Measurements from ENCODE around the gene BBS1. TPM values are rescaled to one million over a fixed set of nuclear protein-coding genes. Genes with fewer than 3 reads are reported as not detected.

BBS1 gene
- total and polyA plus RNA-seq, 2 donors (not counting 3 experiments of a cell fraction or from before 2014, with no cell fraction given), result 29.2 to 32.9 TPM

- Histone ChIP-seq H3K27ac (ENCODE audit: insufficient read depth, low read depth, low read length) (no peak overlapping the region), H3K27me3 (ENCODE audit: control insufficient read depth in 2 of 2, insufficient read depth in 2 of 2, low read length in 2 of 2) (no peaks in the 10 kb centered on the region), H3K9me3 (replicated peaks; ENCODE audit: control insufficient read depth, insufficient read depth, low read length) (no peaks in the 10 kb centered on the region), H4K20me1 (replicated peaks; ENCODE audit: control insufficient read depth, extremely low read depth, insufficient read depth, low read length) (no peaks in the 10 kb centered on the region), H3K4me3 (replicated peaks in 1 of 3; ENCODE audit: insufficient read depth in 1 of 3, low read depth in 1 of 3, low read length in 3 of 3) (no peak overlapping the region), H3K36me3 (ENCODE audit: control insufficient read depth in 2 of 2, extremely low read depth in 1 of 2, insufficient read depth in 2 of 2, low read length in 2 of 2) (peaks cover 0 to 2% of the 10 kb centered on the region in 2 experiments), H3K9me1 (replicated peaks; ENCODE audit: control insufficient read depth, extremely low read depth, insufficient read depth, low read length) (no peaks in the 10 kb centered on the region), H3K4me2 (ENCODE audit: insufficient read depth, low read length) (no peak overlapping the region), H2AFZ (ENCODE audit: low read depth, low read length) (peak overlapping the region; percentile 93), H3K4me1 (ENCODE audit: control insufficient read depth, extremely low read depth, insufficient read depth, low read length) (peaks cover 33% of the 10 kb centered on the region), H3K79me2 (ENCODE audit: control insufficient read depth, insufficient read depth, low read length) (peaks cover 5% of the 10 kb centered on the region), H3K9ac (replicated peaks; ENCODE audit: extremely low read depth, insufficient read depth, low read length) (no peak overlapping the region)
- intact Hi-C loops (cut with micrococcal nuclease), result loop anchor here (1.0 to 2.0 kb wide), 2 partner anchors 66 to 69 kb away; partner anchors contain the start of genes DPP3 and RBM14
- ChIA-PET POLR2A (interaction anchor here (1.3 kb wide), 1 partner anchor 131 kb away, joined by 3 read pairs; no protein-coding TSS in a partner anchor), CTCF (interaction anchor here (1.7 to 2.2 kb wide), 2 partner anchors 22 to 131 kb away, joined by 8 to 25 read pairs; partner anchors contain the start of genes CTSF and RBM4B)
- DNase-seq (ENCODE audit: low read depth, low spot score) (no peak), FAIRE-seq (no peak)
- BruUV-seq (replicated peaks), result no TSS peak
- TF ChIP-seq FOS (IDR thresholded peaks at IDR 0.05; ENCODE audit: borderline replicate concordance, insufficient read depth, low read length), result no peak
- TF ChIP-seq GATA2 (IDR thresholded peaks at IDR 0.05; ENCODE audit: insufficient read depth, insufficient read length, low read depth, low read length), result no peak
- TF ChIP-seq POLR2AphosphoS5 (IDR thresholded peaks at IDR 0.05; ENCODE audit: insufficient read depth, low read depth, low read length), result no peak
- TF ChIP-seq MAX (IDR thresholded peaks at IDR 0.05; ENCODE audit: insufficient read depth, insufficient read length), result no peak
- TF ChIP-seq EZH2 (IDR thresholded peaks at IDR 0.05; ENCODE audit: borderline replicate concordance, low read depth, low read length, severe bottlenecking), result no peak
- TF ChIP-seq POLR2A (IDR thresholded peaks at IDR 0.05; ENCODE audit: low read depth, low read length), result no peak
- TF ChIP-seq MYC (IDR thresholded peaks at IDR 0.05; ENCODE audit: low read depth, low read length), result no peak
- no peak for TF ChIP-seq CTCF (IDR thresholded peaks at IDR 0.05; ENCODE audit: extremely low read depth in 1 of 2, insufficient read depth in 1 of 2, low read depth in 1 of 2, low read length in 2 of 2)
- dilution Hi-C loops (cut with MboI; ENCODE audit: extremely low pct_ligation_motif_present, low sequenced_read_pairs), result no loop called here
Measured at GRCh38 chr11:66546966-66547661, 36.7 kb downstream of the BBS1 start.

Measured in endothelial cell of umbilical vein (primary cell).